MV-4-11 (cell line): Measurements from ENCODE around the gene LANCL2.
A peak's percentile ranks its signal among the peaks of the same experiment; 100 is the strongest.

Experiments used
- DNase-seq: peaks from one replicate; lab custom pipeline; 2025; lab: John Stamatoyannopoulos, UW

LANCL2 gene

GRCh38 chr7:55361560-55361959 is 3.6 kb upstream of the LANCL2 start:
- no peak for DNase-seq

GRCh38 chr7:55362927-55363326 is 2.2 kb upstream of the LANCL2 start:
- no peak for DNase-seq

- no peak for DNase-seq
Observed at GRCh38 chr7:55363386-55364170, 1.6 kb upstream of the LANCL2 start.

GRCh38 chr7:55365675-55366460 is 731 bp downstream of the LANCL2 start:
- peak; percentile 87 for DNase-seq

GRCh38 chr7:55366461-55367070 is 1.4 kb downstream of the LANCL2 start:
- DNase-seq: no peak

- no peak for DNase-seq
Observed at GRCh38 chr7:55367283-55367840, 2.2 kb downstream of the LANCL2 start.

- DNase-seq: peak; percentile 84
Observed at GRCh38 chr7:55369427-55370400, 4.6 kb downstream of the LANCL2 start.

GRCh38 chr7:55374213-55374612 is 9.1 kb downstream of the LANCL2 start:
- DNase-seq: no peak

GRCh38 chr7:55375237-55375636 is 10.1 kb downstream of the LANCL2 start:
- no peak for DNase-seq

- no peak for DNase-seq
Observed at GRCh38 chr7:55377162-55377817, 12.2 kb downstream of the LANCL2 start.

GRCh38 chr7:55379285-55379684 is 14.1 kb downstream of the LANCL2 start:
- DNase-seq: no peak

GRCh38 chr7:55381189-55381588 is 16.1 kb downstream of the LANCL2 start:
- DNase-seq: no peak

- DNase-seq: no peak
Observed at GRCh38 chr7:55381696-55382095, 16.6 kb downstream of the LANCL2 start.

- no peak for DNase-seq
Observed at GRCh38 chr7:55382251-55382650, 17.1 kb downstream of the LANCL2 start.

GRCh38 chr7:55386541-55386940 is 21.4 kb downstream of the LANCL2 start:
- no peak for DNase-seq

- no peak for DNase-seq
Observed at GRCh38 chr7:55387062-55387965, 22.2 kb downstream of the LANCL2 start.

GRCh38 chr7:55396233-55396785 is 31.2 kb downstream of the LANCL2 start:
- no peak for DNase-seq

- no peak for DNase-seq
Observed at GRCh38 chr7:55397617-55398016, 32.5 kb downstream of the LANCL2 start.

GRCh38 chr7:55400191-55400590 is 35.1 kb downstream of the LANCL2 start:
- DNase-seq: no peak
